ENCODE data around the gene RPRD2. TPM values are rescaled to one million over a fixed set of nuclear protein-coding genes. Genes with fewer than 3 reads are reported as not detected.

RPRD2 gene
- total RNA-seq, 1 donor, result 16.8 TPM

- H3K4me3 ChIP-seq (ENCODE audit: low read depth, low read length), result no peak overlapping the region
- DNase-seq (ENCODE audit: low read depth), result no peak
- TF ChIP-seq, protein P1, sequence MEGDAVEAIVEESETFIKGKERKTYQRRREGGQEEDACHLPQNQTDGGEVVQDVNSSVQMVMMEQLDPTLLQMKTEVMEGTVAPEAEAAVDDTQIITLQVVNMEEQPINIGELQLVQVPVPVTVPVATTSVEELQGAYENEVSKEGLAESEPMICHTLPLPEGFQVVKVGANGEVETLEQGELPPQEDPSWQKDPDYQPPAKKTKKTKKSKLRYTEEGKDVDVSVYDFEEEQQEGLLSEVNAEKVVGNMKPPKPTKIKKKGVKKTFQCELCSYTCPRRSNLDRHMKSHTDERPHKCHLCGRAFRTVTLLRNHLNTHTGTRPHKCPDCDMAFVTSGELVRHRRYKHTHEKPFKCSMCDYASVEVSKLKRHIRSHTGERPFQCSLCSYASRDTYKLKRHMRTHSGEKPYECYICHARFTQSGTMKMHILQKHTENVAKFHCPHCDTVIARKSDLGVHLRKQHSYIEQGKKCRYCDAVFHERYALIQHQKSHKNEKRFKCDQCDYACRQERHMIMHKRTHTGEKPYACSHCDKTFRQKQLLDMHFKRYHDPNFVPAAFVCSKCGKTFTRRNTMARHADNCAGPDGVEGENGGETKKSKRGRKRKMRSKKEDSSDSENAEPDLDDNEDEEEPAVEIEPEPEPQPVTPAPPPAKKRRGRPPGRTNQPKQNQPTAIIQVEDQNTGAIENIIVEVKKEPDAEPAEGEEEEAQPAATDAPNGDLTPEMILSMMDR (IDR thresholded peaks at IDR 0.05; ENCODE audit: insufficient read depth, low read depth, low read length), result no peak
Observed at GRCh38 chr1:150477320-150477719, 113.4 kb downstream of the RPRD2 start.

- no peak overlapping the region for H3K4me3 ChIP-seq (ENCODE audit: low read depth, low read length)
- DNase-seq (ENCODE audit: low read depth), result peak; percentile 61
- TF ChIP-seq, protein P1 (IDR thresholded peaks at IDR 0.05; ENCODE audit: insufficient read depth, low read depth, low read length), result no peak
Observed at GRCh38 chr1:150477733-150478132, 113.8 kb downstream of the RPRD2 start.

- H3K4me3 ChIP-seq (ENCODE audit: low read depth, low read length), result no peak overlapping the region
- TF ChIP-seq, protein P1 (IDR thresholded peaks at IDR 0.05; ENCODE audit: insufficient read depth, low read depth, low read length), result no peak
- no peak for DNase-seq (ENCODE audit: low read depth)
Observed at GRCh38 chr1:150479370-150479769, 115.4 kb downstream of the RPRD2 start.

DNA sequence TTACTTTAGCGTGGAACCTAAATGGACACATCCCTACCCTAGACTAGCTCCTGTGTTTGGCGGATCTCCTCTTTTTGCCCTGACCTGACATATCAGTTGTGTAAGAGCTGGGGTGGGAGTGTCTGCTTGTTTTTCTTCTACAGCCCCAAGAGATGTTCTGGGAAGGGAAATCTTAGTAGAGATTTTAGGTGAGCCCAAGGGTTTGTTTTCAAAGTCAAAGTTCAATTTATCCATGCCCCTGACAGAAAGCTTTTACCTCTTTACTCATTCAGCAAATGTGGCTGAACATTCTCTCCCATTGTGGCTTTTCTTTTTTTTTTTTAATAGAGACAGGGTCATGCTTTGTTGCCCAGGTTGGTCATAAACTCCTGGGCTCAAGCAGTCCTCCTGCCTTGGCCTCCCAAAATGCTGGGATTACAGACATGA is 116.0 kb downstream of the RPRD2 start:
- peak; percentile 18 for DNase-seq (ENCODE audit: low read depth)
- no peak overlapping the region for H3K4me3 ChIP-seq (ENCODE audit: low read depth, low read length)
- TF ChIP-seq, protein P1 (IDR thresholded peaks at IDR 0.05; ENCODE audit: insufficient read depth, low read depth, low read length), result no peak

DNA sequence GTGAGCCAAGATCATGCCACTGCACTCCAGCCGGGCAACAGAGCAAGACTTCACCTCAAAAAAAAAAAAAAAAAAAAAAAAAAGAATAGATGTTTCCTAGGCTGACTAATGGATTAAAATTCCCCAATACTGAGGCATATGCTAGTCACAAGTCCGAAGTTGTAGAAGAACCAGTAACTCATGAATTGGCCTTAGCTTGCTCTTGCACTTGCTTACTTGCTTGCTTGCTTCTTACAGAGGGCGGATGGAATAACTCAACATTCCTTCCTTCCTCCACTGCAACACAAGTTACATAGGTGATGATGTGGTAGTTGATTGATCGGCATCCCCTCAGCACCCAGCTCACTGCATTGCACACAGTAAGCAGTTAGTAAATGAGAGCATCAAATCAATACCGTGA is 120.5 kb downstream of the RPRD2 start:
- DNase-seq (ENCODE audit: low read depth), result no peak
- TF ChIP-seq, protein P1 (IDR thresholded peaks at IDR 0.05; ENCODE audit: insufficient read depth, low read depth, low read length), result no peak
- H3K4me3 ChIP-seq (ENCODE audit: low read depth, low read length), result no peak overlapping the region

DNA sequence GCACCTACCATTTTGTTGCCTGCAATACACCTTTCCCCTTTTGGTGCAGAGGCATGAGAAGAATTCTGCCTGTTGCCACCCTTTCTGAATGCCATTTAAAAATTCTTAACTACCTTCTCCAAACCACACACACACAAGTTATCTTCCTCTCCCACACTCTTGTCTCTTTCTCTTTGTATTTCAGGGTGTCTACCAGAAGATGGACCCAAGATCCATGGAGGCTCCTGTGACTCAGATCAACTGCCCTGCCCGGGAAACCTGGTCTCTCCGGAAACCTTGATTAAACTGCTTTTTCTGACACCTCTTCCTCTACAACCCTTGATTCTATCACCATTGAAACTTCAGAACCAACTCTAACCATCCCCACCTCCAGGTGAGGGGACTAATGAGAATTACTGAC is 120.9 kb downstream of the RPRD2 start:
- H3K4me3 ChIP-seq (ENCODE audit: low read depth, low read length), result no peak overlapping the region
- TF ChIP-seq, protein P1 (IDR thresholded peaks at IDR 0.05; ENCODE audit: insufficient read depth, low read depth, low read length), result peak; percentile 49
- peak; percentile 50 for DNase-seq (ENCODE audit: low read depth)
